AG04449 (cell line): ENCODE results near the gene MARK4.

Source experiments
- CTCF ChIA-PET: fragments of 350-600 bp; formaldehyde crosslinking; extraction: SDS; loops from one replicate; lab custom pipeline; 2021; ENCODE audit warnings: antibody characterized with exemption; lab: Yijun Ruan, JAX
- POLR2A ChIA-PET: fragments of 400-600, 350-600 bp; formaldehyde crosslinking; extraction: SDS; loops from one replicate; lab custom pipeline; 2020; ENCODE audit warnings: antibody characterized with exemption, inconsistent platforms; lab: Yijun Ruan, JAX
- DNase-seq: peaks from one replicate; pipeline ENCODE4 v3.0.0-alpha.2; 2010; ENCODE audit warnings: low read depth, low spot score
- H3K4me3 ChIP-seq: 2 replicates; pipeline ENCODE4 v1.5.1; 2011; ENCODE audit warnings: low read depth, mild to moderate bottlenecking, control low read depth, low read length
- TF ChIP-seq, protein P1 (sequence below): IDR thresholded peaks from one replicate; pipeline ENCODE4 v1.5.1; 2011; ENCODE audit warnings: mild to moderate bottlenecking, moderate library complexity, low read length, control low read depth, inconsistent platforms; ENCODE audit not compliant: insufficient read depth; ENCODE audit errors: missing control alignments

MARK4 gene

DNA sequence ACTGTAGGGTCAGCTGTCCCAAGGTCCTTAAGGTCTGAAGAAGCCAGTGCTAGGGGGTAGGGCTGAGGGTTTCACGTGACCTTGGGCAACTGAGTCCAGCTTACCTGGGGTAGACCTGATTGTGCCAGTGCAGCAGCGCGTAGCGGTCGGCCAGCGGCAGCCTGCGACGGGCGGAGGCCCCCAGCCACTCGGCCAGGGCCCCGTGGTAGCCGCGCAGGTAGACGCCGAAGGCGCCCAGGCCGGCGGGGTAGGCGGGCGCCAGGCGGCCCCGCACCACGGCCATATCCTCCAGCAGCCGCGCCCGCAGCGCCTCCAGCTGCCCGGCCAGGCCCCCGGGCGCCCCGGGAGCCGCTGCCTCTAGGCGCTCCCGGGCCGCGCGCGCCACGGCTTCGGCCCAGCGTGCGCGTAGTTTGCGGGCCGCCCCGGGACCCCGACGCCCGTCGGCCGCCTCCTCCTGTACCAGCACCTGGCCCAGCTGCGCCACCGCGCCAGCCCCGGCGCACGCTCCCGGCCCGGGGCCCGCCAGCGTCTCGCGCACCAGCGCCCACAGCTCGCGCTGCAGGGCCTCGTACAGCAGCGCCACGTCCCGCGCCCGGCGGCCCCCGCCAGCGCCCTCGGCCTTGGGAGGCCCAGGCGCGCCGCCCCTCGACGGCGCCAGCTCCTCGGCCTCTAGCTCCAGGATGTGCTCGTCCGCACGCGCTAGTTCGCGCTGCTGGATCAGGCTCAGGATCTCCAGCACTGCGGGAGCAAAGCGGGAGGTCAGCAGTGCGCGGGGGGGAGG lies 16.8 kb upstream of the MARK4 start:
- DNase-seq: no peak
- TF ChIP-seq, protein P1, sequence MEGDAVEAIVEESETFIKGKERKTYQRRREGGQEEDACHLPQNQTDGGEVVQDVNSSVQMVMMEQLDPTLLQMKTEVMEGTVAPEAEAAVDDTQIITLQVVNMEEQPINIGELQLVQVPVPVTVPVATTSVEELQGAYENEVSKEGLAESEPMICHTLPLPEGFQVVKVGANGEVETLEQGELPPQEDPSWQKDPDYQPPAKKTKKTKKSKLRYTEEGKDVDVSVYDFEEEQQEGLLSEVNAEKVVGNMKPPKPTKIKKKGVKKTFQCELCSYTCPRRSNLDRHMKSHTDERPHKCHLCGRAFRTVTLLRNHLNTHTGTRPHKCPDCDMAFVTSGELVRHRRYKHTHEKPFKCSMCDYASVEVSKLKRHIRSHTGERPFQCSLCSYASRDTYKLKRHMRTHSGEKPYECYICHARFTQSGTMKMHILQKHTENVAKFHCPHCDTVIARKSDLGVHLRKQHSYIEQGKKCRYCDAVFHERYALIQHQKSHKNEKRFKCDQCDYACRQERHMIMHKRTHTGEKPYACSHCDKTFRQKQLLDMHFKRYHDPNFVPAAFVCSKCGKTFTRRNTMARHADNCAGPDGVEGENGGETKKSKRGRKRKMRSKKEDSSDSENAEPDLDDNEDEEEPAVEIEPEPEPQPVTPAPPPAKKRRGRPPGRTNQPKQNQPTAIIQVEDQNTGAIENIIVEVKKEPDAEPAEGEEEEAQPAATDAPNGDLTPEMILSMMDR: no peak
- H3K4me3 ChIP-seq: no peak overlapping the region
- ChIA-PET POLR2A (interaction anchor here (0.6 kb wide), 1 partner anchor 55 kb away, joined by 3 read pairs; no protein-coding TSS in a partner anchor), CTCF (interaction anchor here (1.1 to 1.4 kb wide), 2 partner anchors 15 to 105 kb away, joined by 4 read pairs; no protein-coding TSS in a partner anchor)

DNA sequence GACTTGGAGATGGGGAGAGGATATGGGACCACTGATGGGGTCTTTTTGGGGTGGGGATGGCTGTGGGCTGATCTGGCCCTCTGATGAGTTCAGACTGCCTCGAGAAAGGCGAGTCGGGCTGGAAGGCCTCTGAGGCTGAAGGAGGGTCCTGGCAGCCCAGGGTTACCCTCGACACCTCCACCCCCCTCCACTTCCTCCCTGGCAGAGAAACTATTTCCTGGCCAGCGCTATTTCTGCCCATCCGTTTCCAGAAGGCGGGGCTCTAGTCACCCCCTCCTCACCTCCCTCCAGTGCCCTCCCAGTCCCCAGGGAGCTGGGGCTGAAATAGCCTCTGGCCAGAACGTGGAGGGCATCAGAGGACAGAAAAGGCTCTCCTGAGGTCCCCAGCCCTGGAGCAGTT lies 15.6 kb upstream of the MARK4 start:
- TF ChIP-seq, protein P1: no peak
- ChIA-PET POLR2A (no interaction called here), CTCF (no interaction called here)
- DNase-seq: no peak
- H3K4me3 ChIP-seq: no peak overlapping the region

DNA sequence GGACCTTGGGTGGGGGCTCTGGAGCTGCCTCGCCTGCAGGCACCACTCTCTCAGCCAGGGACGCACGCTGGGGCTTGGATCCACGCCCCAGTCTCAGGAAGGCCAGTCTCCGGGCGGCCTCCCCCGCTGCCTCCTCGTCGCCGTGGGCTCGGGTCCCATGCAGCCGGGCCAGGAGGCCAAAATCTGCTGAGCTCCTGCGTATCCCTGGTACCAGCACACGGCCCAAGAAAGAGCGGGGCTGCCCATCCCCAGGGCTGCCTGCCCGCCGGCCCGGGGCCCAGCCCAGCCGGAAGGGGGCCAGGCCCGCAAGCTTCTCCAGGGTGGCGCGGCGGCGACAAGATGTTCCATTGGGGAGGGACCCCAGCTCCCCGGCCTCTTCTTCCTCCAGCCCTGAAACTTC lies 12.5 kb upstream of the MARK4 start:
- H3K4me3 ChIP-seq: no peak overlapping the region
- TF ChIP-seq, protein P1: no peak
- ChIA-PET CTCF (interaction anchor here (0.6 to 2.5 kb wide), 2 partner anchors 11 to 38 kb away, joined by 3 to 12 read pairs; no protein-coding TSS in a partner anchor), POLR2A (no interaction called here)
- DNase-seq: no peak

DNA sequence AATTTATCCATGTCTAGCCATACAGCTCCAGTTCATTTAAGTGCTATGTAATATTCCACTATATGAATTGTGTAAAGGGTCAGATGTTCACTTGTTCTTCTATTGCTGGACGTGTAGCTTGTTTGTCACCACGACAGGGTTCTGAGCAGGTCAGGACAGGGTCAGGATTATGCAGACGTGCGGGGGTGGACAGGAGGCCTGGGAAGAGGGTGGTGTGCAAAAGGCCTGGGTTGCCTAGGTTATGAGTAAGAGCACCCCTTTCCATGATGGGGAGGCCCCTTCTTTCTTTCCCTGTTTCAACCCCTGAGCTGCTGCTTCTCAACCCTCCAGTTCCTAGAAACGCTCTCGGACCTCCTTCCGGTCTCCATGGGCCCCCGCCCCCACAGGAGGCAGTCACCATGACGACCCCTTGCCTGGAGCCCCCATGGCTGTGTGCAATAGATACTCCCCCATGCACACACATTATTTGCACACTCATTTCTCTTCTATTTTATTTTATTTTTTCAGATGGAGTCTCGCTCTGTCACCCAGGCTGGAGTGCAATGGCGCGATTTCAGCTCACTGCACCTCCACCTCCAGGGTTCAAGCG lies 7.8 kb upstream of the MARK4 start:
- no peak overlapping the region for H3K4me3 ChIP-seq
- POLR2A ChIA-PET: no interaction called here
- TF ChIP-seq, protein P1: no peak
- CTCF ChIA-PET: interaction anchor here (1.5 kb wide), 1 partner anchor 43 kb away, joined by 7 read pairs; no protein-coding TSS in a partner anchor
- DNase-seq: no peak

DNA sequence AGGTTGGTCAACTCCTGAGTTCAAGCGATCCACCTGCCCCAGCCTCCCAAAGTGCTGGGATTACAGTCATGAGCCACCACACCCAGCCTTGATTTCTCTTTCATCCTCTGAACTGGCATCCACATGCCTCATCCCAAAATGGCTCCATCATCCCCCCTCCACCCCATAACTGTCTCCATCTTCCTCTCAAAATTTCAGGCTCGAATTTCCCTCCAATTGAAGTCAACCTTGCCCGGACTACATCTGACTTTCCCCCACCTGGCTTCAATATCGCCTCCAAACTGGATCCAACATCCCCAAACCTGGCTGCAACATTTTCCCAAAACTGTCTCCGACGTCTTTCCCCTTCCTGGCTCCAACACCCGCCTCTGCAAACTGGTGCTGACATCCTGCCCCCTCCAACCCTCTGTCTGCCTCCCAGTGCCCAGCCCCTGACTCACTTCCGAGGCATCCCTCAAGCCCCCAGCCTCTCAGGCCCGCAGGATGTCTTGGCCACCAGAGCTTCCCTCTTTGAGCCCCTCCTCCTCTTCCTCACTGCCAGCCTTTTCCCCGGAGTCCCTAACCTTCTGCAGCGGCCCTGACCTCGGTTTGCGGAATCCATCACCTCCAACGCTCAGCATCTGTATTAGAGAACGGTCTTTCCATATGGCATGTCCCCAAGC lies 6.8 kb upstream of the MARK4 start:
- H3K4me3 ChIP-seq: no peak overlapping the region
- no peak for DNase-seq
- ChIA-PET CTCF (no interaction called here), POLR2A (no interaction called here)
- TF ChIP-seq, protein P1: no peak

DNA sequence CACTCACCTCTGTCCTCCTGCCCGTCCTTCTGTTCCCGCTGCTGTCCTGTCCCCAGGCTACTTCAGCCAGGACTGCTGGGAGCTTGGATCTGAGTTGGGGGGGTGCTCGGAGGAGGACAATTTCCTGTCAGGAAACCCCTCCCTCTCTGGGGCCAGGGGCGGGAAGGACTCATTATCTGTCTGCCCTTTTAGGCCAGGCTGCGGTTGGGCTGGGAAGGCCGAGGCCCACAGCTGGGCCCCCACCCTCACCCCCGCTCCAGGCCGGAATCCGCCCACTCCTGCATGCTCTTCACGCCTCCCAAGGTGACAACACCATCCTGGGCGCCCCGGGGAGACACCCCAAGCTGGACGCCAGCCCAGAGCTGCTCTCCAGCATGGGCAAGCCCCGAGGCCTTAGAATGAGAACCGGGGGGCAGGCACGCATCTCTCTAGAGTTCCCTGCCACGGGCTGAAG lies 5.7 kb upstream of the MARK4 start, which contains the start of gene EXOC3L2:
EXOC3L2 (minus strand) TSS at position 74 of the 454 bp plus-strand sequence. CDS start 6,362 bp downstream, outside the sequence.
- CTCF ChIA-PET: interaction anchor here (0.6 kb wide), 1 partner anchor 17 kb away, joined by 3 read pairs; no protein-coding TSS in a partner anchor
- POLR2A ChIA-PET: no interaction called here
- DNase-seq: no peak
- TF ChIP-seq, protein P1: no peak
- no peak within 1 kb of the TSS for H3K4me3 ChIP-seq
